Activated CD8-positive, alpha-beta T cell treated with anti-CD3 and anti-CD28 coated beads for 36 hours (primary cell): ENCODE measurements around the gene CCHCR1. TPM values are rescaled to one million over a fixed set of nuclear protein-coding genes. Genes with fewer than 3 reads are reported as not detected.

Experiments used
- ATAC-seq: fragments of 200-7000 bp; cut with Tn5 transposase; one replicate; pipeline ENCODE4 v1.10.0; 2021; ENCODE audit warnings: mild to moderate bottlenecking, moderate library complexity
- CTCF ChIA-PET: fragments of 350-600 bp; sonication (Branson Sonifier 250); formaldehyde crosslinking; loops from one replicate; lab custom pipeline; 2021; ENCODE audit warnings: antibody characterized with exemption; lab: Charles Lee
- POLR2A ChIA-PET: fragments of 350-600 bp; sonication (Branson Sonifier 250); formaldehyde crosslinking; loops from one replicate; lab custom pipeline; 2021; ENCODE audit warnings: antibody characterized with exemption; lab: Charles Lee
- DNase-seq: peaks from one replicate; pipeline ENCODE4 v3.0.0-alpha.2; 2020
- H3K27ac Mint-ChIP-seq: one replicate; pipeline ENCODE4 v1.8.0; 2021; ENCODE audit warnings: mild to moderate bottlenecking, mixed read lengths
- H3K27me3 Mint-ChIP-seq: one replicate; pipeline ENCODE4 v1.8.0; 2021; ENCODE audit warnings: mixed read lengths
- H3K36me3 Mint-ChIP-seq: one replicate; pipeline ENCODE4 v1.8.0; 2021; ENCODE audit warnings: low read depth, mixed read lengths
- H3K4me1 Mint-ChIP-seq: one replicate; pipeline ENCODE4 v1.8.0; 2021; ENCODE audit warnings: low read depth, mixed read lengths
- H3K4me3 Mint-ChIP-seq: one replicate; pipeline ENCODE4 v1.8.0; 2021; ENCODE audit warnings: mild to moderate bottlenecking, moderate library complexity, mixed read lengths
- H3K9me3 Mint-ChIP-seq: one replicate; pipeline ENCODE4 v1.8.0; 2021; ENCODE audit warnings: mixed read lengths
- CTCF ChIP-seq: fragments of 200-600 bp; IDR thresholded peaks from one replicate; pipeline ENCODE4 v1.8.0; 2022; ENCODE audit warnings: antibody characterized with exemption, mild to moderate bottlenecking
- intact Hi-C: fragments of 100-400 bp; cut with micrococcal nuclease; formaldehyde crosslinking; loops from one replicate; pipeline ENCODE4 v1.10.0; 2022
- total RNA-seq, 2 experiments: library from RNA; stranded (reverse); gene quantifications; one replicate each; pipeline ENCODE4 v1.2.3, GENCODE V29; 2021

The CCHCR1 gene
- total RNA-seq, 2 experiments from 2014 or later: 39.2 to 39.8 TPM

DNA sequence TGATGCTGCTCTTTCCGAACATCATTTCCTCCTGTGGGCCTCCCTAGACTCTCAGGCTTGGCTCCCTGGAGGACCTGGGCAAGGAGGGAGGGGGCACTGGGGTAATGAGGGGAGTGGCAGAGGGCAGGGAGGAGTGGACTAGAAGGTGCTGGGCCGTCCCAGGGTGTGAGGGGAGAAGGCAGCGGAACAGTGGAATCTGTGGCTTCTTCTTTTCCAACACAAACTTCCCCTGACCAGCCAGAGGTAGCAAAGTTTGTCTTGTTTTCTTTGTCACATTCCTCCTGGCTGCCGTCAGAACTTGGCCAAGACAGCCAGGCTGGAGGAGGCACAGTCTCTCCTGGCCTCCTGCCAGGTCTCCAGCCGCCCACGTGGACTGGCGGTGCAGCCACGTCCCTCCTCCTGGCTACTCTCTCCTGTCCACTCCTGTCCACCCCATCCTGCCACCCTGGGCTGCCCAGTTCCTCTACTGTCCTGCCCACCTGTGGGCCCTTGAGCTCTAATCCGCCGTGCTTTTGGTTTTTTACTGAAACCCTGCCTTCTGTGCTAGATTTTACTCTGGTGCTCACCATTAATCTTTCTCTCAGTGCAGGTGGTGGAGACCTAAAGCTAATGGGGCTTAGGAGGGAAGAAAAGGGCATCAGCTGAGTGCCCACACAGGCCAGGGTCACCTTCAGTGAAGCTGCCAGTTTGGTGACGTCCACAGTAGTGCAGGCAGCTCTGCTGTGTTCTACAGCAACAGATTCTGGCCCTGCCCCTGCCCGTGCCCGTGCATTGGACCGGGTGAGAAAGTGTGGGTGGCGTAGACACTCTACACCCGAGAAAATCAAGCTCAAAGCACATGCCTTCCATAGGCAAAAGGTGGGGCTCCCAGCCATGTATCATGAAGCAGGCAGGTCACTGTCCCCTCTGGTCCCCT, 34.6 kb downstream of the CCHCR1 start:
- intact Hi-C loops: no loop called here
- ATAC-seq (no peak), DNase-seq (no peak)
- H3K9me3 Mint-ChIP-seq: no peaks in the 10 kb centered on the region
- no peak for TF ChIP-seq CTCF
- H3K36me3 Mint-ChIP-seq: no peaks in the 10 kb centered on the region
- H3K27ac Mint-ChIP-seq: no peak overlapping the region
- ChIA-PET CTCF (interaction anchor here (1.7 kb wide), 1 partner anchor 10 kb away, joined by 4 read pairs; no protein-coding TSS in a partner anchor), POLR2A (interaction anchor here (0.6 kb wide), 1 partner anchor 473 kb away, joined by 4 read pairs; no protein-coding TSS in a partner anchor)
- H3K4me1 Mint-ChIP-seq: no peaks in the 10 kb centered on the region
- H3K27me3 Mint-ChIP-seq: no peaks in the 10 kb centered on the region
- no peak overlapping the region for H3K4me3 Mint-ChIP-seq

GRCh38 chr6:31121131-31121790, 36.3 kb downstream of the CCHCR1 start:
- no peak for TF ChIP-seq CTCF
- Mint-ChIP-seq H3K4me1 (no peaks in the 10 kb centered on the region), H3K4me3 (no peak overlapping the region), H3K27ac (no peak overlapping the region), H3K9me3 (no peaks in the 10 kb centered on the region), H3K36me3 (no peaks in the 10 kb centered on the region), H3K27me3 (no peaks in the 10 kb centered on the region)
- DNase-seq (no peak), ATAC-seq (no peak)
- ChIA-PET CTCF (interaction anchor here (1.3 kb wide), 1 partner anchor 18 kb away, joined by 3 read pairs; no protein-coding TSS in a partner anchor), POLR2A (no interaction called here)
- intact Hi-C loops: no loop called here

DNA sequence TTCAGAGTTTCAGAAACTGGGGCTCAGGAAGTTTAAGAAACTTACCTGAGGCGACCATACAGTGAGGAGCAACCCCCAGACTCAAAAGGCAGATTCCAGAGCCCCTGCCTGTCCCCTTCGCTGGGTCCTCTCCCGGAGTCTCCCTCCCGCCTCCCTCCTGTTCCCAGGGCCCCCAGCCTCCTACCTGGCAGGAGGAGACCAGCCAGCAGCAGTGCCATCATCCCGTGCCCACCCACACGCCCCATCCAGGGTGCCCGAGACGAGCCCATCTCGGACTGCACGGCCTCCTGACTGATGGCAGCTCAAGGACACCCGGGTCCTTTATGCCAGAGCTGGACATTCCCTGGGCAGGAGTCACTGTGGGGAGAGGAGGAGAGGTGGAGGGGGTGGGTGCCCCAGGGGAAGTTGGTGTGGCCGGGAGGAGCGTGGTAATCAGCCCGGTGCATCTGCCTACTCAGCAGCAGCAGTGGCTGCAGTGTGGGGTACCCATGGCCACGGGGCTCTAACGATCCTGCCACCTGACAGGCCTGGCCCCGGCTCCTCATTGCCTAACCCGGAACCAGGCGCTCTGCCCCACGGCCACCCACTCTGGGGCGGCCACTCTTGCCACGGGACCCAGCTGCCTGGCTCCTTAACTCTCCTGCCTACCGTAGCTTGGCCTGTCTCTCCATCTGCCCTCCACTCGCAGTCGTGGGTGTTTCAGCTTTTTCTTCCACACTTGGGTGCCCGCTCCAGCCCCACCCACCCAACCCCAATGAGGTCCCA, 37.3 kb downstream of the CCHCR1 start, which contains the start of gene CDSN:
CDSN (minus strand) TSS at position 296 of the 765 bp plus-strand sequence; CDS start at position 269, 27 bp downstream.
- ATAC-seq (no peak), DNase-seq (no peak)
- no peaks in the 10 kb centered on the region for H3K27me3 Mint-ChIP-seq
- CTCF ChIA-PET: no interaction called here
- no peak for TF ChIP-seq CTCF
- intact Hi-C loops: no loop called here
- no peak within 1 kb of the TSS for H3K27ac Mint-ChIP-seq
- no peaks in the 10 kb centered on the region for H3K36me3 Mint-ChIP-seq
- no peak within 1 kb of the TSS for H3K4me3 Mint-ChIP-seq
- no peaks in the 10 kb centered on the region for H3K9me3 Mint-ChIP-seq
- no peaks in the 10 kb centered on the region for H3K4me1 Mint-ChIP-seq
- POLR2A ChIA-PET: no interaction called here

DNA sequence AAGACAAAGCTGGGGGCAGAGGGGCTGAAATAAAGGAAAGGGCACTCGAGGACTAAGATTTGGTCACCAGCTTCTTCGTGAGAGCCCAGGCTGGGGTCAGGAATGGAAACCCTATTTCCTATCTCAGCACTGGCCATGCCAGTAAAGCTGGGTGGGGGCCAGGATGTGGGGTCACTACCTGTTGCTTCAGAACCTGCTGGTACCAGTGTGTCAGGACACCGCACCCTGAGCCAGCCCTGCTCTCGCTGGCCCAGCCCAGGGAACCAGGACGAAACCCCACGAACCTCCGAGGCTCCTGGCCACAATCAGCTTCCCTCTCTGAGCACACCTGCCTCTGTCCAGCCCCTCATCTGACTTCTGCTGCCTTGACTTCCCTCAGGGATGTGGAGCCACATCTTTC, 39.4 kb downstream of the CCHCR1 start:
- intact Hi-C loops: no loop called here
- DNase-seq (no peak), ATAC-seq (no peak)
- H3K4me1 Mint-ChIP-seq: no peaks in the 10 kb centered on the region
- H3K27ac Mint-ChIP-seq: no peak overlapping the region
- POLR2A ChIA-PET: interaction anchor here (0.8 kb wide), 1 partner anchor 188 kb away, joined by 3 read pairs; no protein-coding TSS in a partner anchor
- no peaks in the 10 kb centered on the region for H3K27me3 Mint-ChIP-seq
- no peaks in the 10 kb centered on the region for H3K36me3 Mint-ChIP-seq
- TF ChIP-seq CTCF: no peak
- no peak overlapping the region for H3K4me3 Mint-ChIP-seq
- CTCF ChIA-PET: interaction anchor here (0.9 to 2.0 kb wide), 3 partner anchors 9 to 74 kb away, joined by 3 to 7 read pairs (median 6); no protein-coding TSS in a partner anchor
- no peaks in the 10 kb centered on the region for H3K9me3 Mint-ChIP-seq
